ENCODE results near the gene XPO6.

The XPO6 gene

DNA sequence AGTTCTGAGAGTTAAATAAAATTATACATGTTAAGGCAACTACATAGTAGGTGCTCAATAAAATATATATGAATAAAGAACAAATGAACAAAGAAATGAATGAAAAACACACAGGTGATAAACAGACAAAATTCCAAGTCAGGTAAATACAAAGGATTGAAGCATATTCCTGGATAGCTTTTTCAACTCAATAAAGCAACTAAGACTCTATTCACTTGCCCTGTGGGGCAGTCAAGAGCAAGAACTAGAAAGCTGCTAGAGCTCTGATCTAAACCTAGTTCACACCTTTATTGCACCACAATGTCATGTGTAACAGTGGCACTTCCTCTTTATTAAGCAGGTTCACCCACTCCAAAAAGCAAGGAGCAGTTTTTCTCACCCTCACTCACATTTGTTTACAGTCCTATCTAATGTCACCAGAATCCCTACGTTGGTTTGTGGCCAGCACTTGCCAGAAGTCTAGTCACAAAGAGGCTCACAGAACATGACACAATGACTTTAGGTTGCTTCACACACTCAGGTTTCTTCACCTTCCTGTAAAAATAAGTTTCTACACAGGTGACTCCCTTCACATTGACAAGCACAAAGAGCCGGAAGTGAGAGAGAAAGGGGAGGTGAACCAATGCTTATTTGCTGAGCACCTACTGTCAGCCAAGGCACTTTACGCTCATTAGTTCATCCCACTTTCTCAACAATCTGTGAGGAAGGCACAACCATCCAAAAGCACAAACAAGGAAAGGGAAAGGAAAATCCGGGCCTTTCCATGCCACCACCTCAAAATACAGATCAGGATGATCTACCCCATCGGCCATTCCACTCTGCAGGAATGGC is 70.8 kb downstream of the XPO6 start:
- H3K9ac ChIP-seq (ENCODE audit: low read depth, low read length), result no peak overlapping the region
- H3K36me3 ChIP-seq (ENCODE audit: insufficient read depth, low read length), result peaks cover 3% of the 10 kb centered on the region; the same call in 1 of the 2 replicates
- H3K9me3 ChIP-seq (ENCODE audit: control insufficient read depth, insufficient read depth, low read length), result no peaks in the 10 kb centered on the region
- peaks cover 9% of the 10 kb centered on the region; the same call in 1 of the 2 replicates for H3K4me1 ChIP-seq (ENCODE audit: insufficient read depth, low read length)

DNA sequence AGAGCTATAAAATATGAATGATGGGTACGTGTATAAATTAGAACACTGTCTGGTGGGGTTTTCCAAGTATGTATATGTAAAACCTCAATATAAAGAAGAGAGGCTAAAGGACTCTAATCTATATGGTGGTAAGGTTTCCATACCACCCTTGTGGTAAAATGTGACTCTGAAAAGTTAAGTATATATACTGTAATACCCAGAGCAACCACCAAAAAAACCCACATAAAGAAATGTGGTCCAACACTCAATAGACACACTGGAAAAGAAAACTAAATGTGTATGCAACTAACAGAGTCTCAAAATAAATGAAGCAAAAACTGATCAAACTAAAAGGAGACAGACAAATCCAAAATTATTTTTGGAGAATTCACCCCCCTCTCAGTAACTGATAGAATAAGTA is 72.2 kb downstream of the XPO6 start:
- peaks cover 9% of the 10 kb centered on the region for H3K36me3 ChIP-seq (ENCODE audit: insufficient read depth, low read length)
- no peaks in the 10 kb centered on the region for H3K9me3 ChIP-seq (ENCODE audit: control insufficient read depth, insufficient read depth, low read length)
- H3K9ac ChIP-seq (ENCODE audit: low read depth, low read length), result no peak overlapping the region
- H3K4me1 ChIP-seq (ENCODE audit: insufficient read depth, low read length), result peaks cover 7% of the 10 kb centered on the region; the same call in 1 of the 2 replicates

DNA sequence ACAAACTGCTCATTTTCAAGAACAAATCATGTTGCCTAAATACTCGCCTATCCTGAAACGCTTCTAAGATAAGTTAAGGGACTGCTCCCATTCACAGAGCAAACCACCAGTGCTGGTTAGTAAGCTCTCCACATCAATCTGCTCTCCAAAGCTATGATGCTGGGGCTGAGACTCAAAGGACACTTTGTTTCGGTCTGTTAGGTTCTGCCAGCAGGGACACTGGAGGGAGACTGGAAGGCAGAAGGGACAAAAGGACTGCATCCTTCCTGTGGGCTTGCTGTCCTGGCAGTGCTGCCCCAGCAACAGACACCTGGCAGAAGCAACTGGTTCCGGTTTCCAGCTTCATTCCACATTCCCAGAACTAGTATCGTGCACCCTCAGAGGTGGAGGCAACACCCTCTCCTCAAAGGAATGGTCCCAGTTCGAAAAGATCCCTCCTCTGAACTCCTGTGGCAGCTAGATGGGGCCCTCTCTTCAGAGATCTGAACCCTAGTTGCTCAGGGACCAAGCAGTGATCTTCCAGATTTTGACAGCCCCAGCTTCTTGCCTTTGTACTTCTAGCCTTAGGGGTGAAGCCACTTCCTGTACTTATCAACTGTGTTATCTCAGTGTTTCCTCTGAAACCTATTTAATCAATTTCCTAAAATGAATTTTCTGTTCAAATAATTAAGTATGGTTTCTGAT is 74.9 kb downstream of the XPO6 start:
- H3K9ac ChIP-seq (ENCODE audit: low read depth, low read length), result no peak overlapping the region
- peaks cover 2% of the 10 kb centered on the region; the same call in 1 of the 2 replicates for H3K4me1 ChIP-seq (ENCODE audit: insufficient read depth, low read length)
- peaks cover 20% of the 10 kb centered on the region for H3K36me3 ChIP-seq (ENCODE audit: insufficient read depth, low read length)
- no peaks in the 10 kb centered on the region for H3K9me3 ChIP-seq (ENCODE audit: control insufficient read depth, insufficient read depth, low read length)

DNA sequence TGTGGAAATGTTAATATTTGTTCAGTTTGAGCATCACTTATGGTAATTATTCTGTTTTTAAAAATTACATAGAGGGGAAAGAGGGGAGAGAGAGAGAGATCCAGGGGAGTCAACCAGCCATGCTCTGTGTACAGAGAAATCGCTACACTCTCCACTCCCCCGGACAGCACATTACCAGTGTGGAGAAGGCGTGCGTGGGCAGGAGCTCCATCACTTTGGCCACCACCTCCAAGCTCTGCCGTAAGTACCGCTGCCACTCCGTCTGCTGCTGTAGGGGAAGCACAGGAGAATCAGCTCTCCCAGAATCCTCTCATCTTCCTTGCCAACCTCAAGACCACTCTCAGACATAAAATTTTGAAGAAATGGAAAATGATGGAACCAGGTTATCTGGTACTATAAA is 78.1 kb downstream of the XPO6 start:
- Histone ChIP-seq H3K4me1 (ENCODE audit: insufficient read depth, low read length) (no peaks in the 10 kb centered on the region), H3K9ac (ENCODE audit: low read depth, low read length) (no peak overlapping the region), H3K36me3 (ENCODE audit: insufficient read depth, low read length) (peaks cover 25% of the 10 kb centered on the region), H3K9me3 (ENCODE audit: control insufficient read depth, insufficient read depth, low read length) (no peaks in the 10 kb centered on the region)

DNA sequence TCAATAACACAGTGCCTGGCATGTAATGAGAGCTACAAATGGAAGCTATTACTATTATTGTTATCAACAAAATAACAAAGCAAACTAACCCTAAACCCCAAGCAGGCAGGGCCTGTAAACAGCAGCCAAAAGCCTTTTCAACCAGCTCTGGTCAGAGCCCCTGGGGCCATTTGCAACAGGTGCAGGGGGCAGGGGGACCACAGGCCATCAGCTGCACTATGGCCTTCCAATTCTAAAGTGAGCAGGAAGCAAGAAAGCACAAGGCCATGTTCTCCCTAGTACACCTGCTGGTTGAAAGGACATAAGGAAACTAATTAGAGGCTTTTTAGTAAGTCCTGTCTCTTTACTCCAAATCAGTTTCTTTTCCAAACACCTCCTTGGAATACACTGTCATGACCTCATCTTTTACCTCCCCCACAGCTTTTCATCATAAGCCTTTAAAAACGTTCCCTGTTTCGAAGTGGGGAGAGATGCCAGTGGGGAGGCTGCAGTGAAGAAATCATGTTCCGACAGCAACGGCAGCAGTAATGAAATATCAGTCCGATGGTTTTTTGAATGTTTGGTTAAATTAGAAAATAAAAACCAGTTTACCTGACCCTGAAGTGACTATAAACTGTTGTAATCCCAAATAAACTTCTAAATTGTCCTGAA is 79.9 kb downstream of the XPO6 start:
- Histone ChIP-seq H3K4me1 (ENCODE audit: insufficient read depth, low read length) (no peaks in the 10 kb centered on the region), H3K9ac (ENCODE audit: low read depth, low read length) (no peak overlapping the region), H3K36me3 (ENCODE audit: insufficient read depth, low read length) (peaks cover 25% of the 10 kb centered on the region), H3K9me3 (ENCODE audit: control insufficient read depth, insufficient read depth, low read length) (no peaks in the 10 kb centered on the region)

DNA sequence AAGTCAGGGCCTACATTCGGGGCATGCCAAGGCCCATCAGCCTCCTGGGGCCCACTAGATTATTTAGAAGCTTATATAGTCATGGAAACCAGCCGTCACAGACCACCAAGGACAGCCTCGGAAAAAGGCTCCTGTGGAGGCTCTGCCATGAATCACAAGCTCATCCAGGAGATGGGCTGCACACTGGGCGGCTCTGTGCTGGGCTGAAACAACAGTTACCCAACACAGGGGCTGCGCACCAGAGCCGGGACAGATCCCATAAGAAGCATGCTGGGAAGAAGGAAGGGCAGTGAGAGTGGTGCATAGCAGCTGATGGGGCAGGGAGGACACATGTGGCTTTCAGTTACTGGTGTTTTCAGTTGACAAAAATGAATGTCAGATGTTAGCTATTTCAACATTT is 80.6 kb downstream of the XPO6 start:
- H3K36me3 ChIP-seq (ENCODE audit: insufficient read depth, low read length), result peaks cover 29% of the 10 kb centered on the region
- no peaks in the 10 kb centered on the region for H3K4me1 ChIP-seq (ENCODE audit: insufficient read depth, low read length)
- no peaks in the 10 kb centered on the region for H3K9me3 ChIP-seq (ENCODE audit: control insufficient read depth, insufficient read depth, low read length)
- H3K9ac ChIP-seq (ENCODE audit: low read depth, low read length), result no peak overlapping the region

DNA sequence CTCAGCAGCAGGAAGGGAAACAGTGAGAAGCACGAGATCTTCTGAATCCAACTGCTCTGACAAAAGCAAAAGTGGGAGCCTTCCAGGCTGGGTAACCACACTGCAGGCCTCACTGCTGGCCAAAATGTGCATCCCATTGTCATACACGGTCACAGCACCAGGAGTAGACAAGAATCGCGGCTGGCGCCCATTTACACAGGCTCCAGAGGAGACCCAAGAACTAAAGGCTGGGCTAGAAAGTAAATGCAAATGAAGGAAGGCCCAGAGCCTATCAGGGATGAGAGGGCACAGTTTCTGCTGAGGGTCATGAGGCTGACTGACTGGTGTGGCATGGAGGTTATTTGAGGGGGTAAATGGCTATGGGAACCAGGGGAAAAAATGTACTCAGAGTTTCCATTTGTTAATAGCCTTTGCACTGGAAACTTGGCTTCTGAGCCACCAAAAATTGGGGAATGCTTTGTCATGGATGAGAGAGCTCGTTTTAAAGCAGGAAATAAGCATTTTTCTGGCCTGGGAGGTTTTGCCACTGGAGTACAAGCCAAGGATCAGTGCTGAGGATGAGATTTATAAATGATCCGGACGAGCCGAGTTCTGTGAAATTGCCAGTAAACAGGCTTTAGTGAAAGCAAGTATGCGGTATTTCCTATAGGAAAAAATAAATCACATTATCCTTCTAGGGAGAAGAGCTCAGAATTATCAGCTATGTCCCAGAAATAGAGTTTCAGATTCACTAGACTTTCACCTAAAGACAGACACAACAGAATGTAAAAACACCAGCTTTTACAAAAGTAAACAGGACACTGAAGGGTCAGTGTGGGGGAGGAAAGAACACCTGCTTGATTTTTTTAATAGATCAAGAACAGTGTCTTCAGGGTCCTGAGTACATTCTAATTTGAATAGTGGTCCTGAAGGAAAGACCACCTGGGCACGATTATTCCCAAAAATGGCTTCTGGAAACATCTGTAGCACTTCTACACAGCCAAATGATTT is 81.4 kb downstream of the XPO6 start:
- no peaks in the 10 kb centered on the region for H3K9me3 ChIP-seq (ENCODE audit: control insufficient read depth, insufficient read depth, low read length)
- H3K36me3 ChIP-seq (ENCODE audit: insufficient read depth, low read length), result peaks cover 36% of the 10 kb centered on the region
- H3K9ac ChIP-seq (ENCODE audit: low read depth, low read length), result no peak overlapping the region

DNA sequence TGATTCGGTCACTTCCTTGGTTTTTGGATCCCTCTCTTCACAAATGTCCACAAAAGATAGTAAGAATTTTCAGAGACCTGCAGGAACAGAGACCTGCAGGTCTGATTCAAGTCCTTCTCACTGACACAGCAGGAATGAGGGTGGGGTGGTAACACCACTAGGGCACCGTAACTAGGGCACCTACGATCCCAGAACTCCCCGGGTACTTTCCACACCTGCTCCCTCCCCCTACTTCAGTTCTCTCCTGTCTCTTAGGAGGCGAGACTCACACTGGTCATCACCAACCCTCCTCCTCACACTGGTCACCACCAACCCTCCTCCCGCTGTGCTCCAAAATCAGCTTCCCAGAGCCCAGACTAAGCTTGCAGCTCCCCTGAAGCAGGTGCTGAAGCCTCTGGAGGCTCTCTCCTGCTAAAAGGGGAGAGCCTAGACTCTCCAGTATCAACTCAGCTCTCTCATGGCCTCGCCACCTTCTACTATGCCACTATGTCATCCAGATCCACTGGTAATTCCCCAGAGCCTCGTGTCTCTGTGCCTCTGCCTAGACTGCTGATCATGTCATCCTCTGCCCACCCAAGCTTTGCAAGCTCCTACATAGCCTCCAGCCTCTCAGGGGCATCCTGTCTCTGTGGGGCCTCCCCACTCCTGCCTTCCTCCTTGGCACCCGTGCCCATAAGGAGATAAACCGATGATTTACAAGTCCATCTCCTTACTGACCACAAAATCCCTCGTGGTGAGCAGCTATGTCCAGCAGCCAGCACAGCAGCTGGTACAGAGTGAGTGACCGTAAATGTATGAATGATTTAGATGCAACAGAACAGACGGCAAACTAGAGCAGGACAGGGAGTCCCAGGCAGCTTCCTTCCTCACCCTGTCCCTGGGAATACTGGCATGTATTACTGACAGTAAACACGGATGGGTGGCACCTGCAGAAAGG is 84.8 kb downstream of the XPO6 start:
- Histone ChIP-seq H3K9ac (ENCODE audit: low read depth, low read length) (no peak overlapping the region), H3K9me3 (ENCODE audit: control insufficient read depth, insufficient read depth, low read length) (no peaks in the 10 kb centered on the region), H3K36me3 (ENCODE audit: insufficient read depth, low read length) (peaks cover 21% of the 10 kb centered on the region), H3K4me1 (ENCODE audit: insufficient read depth, low read length) (no peaks in the 10 kb centered on the region)

More for the DNA sequence above, 81.4 kb downstream of the XPO6 start:
- no peaks in the 10 kb centered on the region for H3K4me1 ChIP-seq (ENCODE audit: insufficient read depth, low read length)

DNA sequence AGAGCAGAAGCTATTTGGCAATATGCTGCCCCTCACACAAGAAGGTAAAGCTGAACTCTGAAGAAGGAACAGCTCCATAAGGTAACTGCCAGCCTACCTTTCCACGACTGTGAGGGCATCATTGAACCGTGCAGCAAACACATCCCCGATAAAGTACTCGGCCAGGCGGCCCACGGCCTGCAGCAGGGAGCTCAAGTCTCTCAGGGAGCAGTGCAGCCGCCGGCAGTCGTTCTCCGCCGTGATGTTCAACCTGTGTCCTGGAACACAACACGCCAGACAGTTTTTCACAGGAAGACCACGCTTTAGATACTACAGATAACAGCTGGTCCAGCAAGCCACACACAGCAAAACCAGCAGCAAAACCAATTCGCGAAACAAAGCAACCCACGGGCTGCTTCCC is 86.2 kb downstream of the XPO6 start:
- Histone ChIP-seq H3K36me3 (ENCODE audit: insufficient read depth, low read length) (peaks cover 24% of the 10 kb centered on the region), H3K9me3 (ENCODE audit: control insufficient read depth, insufficient read depth, low read length) (no peaks in the 10 kb centered on the region), H3K9ac (ENCODE audit: low read depth, low read length) (no peak overlapping the region), H3K4me1 (ENCODE audit: insufficient read depth, low read length) (no peaks in the 10 kb centered on the region)

DNA sequence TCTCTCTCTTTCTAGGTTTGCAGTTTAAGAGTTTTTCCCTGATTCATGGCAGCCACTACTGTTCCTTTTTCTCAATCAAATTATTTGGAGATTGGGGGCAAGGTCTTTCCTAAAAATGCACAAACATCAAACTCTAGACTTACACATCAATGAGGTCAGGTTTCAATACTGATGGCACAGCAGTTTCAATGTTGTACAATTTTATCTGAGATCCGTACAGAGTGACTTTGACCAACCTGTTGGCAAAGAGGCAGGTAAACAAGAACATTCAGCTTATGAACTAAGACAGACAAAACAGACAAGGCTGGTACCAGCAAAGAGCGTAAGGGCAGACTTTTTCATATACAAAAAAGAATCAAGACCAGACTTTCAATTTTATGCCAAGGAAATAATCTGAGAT is 90.2 kb downstream of the XPO6 start:
- no peaks in the 10 kb centered on the region for H3K4me1 ChIP-seq (ENCODE audit: insufficient read depth, low read length)
- H3K9ac ChIP-seq (ENCODE audit: low read depth, low read length), result no peak overlapping the region
- peaks cover 32% of the 10 kb centered on the region for H3K36me3 ChIP-seq (ENCODE audit: insufficient read depth, low read length)
- H3K9me3 ChIP-seq (ENCODE audit: control insufficient read depth, insufficient read depth, low read length), result no peaks in the 10 kb centered on the region

DNA sequence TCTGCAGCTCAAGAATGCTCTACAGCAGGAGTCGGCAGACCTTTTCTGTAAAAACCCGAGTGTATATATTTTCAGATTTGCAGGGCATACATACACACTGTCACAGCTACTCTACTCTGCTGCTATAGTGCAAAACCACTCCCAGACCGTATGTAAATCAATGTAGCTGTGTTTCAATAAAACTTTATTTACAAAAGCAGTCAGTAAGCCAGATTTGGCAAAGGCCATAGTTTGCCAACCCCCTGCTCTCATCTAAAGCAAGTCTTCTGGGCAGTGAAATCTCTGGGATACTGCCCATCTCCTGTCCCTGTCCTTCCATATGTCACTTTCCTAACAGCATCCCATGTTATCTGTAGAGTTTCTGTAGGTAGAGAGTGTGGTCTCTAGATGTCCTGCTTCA is 91.0 kb downstream of the XPO6 start:
- H3K4me1 ChIP-seq (ENCODE audit: insufficient read depth, low read length), result no peaks in the 10 kb centered on the region
- H3K36me3 ChIP-seq (ENCODE audit: insufficient read depth, low read length), result peaks cover 29% of the 10 kb centered on the region
- no peaks in the 10 kb centered on the region for H3K9me3 ChIP-seq (ENCODE audit: control insufficient read depth, insufficient read depth, low read length)
- H3K9ac ChIP-seq (ENCODE audit: low read depth, low read length), result no peak overlapping the region

DNA sequence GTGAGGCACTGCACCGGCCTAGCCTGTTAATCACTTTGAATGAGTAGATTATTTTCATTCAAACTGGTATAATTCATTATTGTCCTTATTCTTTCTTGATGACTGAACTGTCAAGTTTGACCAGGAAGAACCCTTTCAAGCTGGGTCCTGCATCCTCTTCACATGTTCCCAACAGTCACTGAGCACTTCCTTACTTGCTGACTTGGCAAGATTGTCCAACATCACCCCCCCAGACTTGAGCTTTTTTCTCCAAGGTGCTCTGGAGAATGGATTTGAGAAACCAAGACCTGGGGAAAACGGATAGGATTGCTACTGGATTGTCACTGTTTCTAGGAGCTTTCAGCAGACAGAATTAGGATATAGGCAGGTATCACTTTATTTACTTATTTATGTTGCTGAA is 93.1 kb downstream of the XPO6 start:
- no peaks in the 10 kb centered on the region for H3K9me3 ChIP-seq (ENCODE audit: control insufficient read depth, insufficient read depth, low read length)
- H3K36me3 ChIP-seq (ENCODE audit: insufficient read depth, low read length), result peaks cover 30% of the 10 kb centered on the region
- H3K9ac ChIP-seq (ENCODE audit: low read depth, low read length), result no peak overlapping the region
- H3K4me1 ChIP-seq (ENCODE audit: insufficient read depth, low read length), result no peaks in the 10 kb centered on the region

DNA sequence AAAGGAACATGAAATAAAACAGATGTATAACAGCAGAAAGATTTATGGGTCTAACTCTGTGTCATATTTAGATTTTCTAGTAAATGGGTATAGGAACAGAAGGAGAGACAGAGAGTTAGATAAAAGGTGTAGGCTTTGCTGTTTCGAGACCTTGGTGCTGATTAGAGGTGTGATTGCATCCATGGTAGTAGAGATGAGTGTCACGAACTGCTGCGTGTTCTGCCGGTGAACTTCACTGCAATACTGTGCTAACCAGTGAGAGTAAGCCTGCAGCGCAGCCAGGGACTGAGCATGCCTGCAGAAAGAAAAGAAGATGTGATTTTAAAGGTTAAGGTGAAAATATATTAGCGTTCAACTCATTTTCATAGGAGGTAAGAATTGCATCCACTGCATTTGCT is 94.6 kb downstream of the XPO6 start:
- Histone ChIP-seq H3K36me3 (ENCODE audit: insufficient read depth, low read length) (peaks cover 30% of the 10 kb centered on the region), H3K4me1 (ENCODE audit: insufficient read depth, low read length) (no peaks in the 10 kb centered on the region), H3K9me3 (ENCODE audit: control insufficient read depth, insufficient read depth, low read length) (no peaks in the 10 kb centered on the region), H3K9ac (ENCODE audit: low read depth, low read length) (no peak overlapping the region)

All from ES-I3 (cell line).